Kidney (tissue), 22 donors: ENCODE measurements around the gene ZMYM1. TPM values are rescaled to one million over a fixed set of nuclear protein-coding genes. Genes with fewer than 3 reads are reported as not detected.

Source experiments
- DNase-seq, 5 donors: peaks; one replicate each; pipeline ENCODE4 v3.0.0-alpha.2; 2013 to 2020
- FAIRE-seq: peaks from 2 replicates; lab custom pipeline; 2012; peaks lifted over from hg19 to GRCh38; lab: Jason Lieb, UNC
- H3K27ac ChIP-seq, 2 donors: one replicate each; pipeline ENCODE4 v1.7.0; 2013; ENCODE audit warnings: low read depth in 2 of 2, low read length in 2 of 2, inconsistent platforms in 1 of 2
- H3K27me3 ChIP-seq: one replicate; pipeline ENCODE4 v1.7.1; 2013; ENCODE audit warnings: low read length, inconsistent platforms; ENCODE audit not compliant: control insufficient read depth, insufficient read depth
- H3K36me3 ChIP-seq, 3 donors: one replicate each; pipeline versions ENCODE4 v1.7.0 to v1.7.1; 2013; ENCODE audit warnings: low read length in 3 of 3, control low read depth in 1 of 3, inconsistent platforms in 1 of 3; ENCODE audit not compliant: insufficient read depth in 3 of 3, control insufficient read depth in 2 of 3
- H3K4me1 ChIP-seq, 3 donors: one replicate each; pipeline versions ENCODE4 v1.7.0 to v1.7.1; 2013; ENCODE audit warnings: low read length in 3 of 3, inconsistent platforms in 1 of 3, low read depth in 1 of 3; ENCODE audit not compliant: control insufficient read depth in 2 of 3, insufficient read depth in 2 of 3
- H3K4me3 ChIP-seq, 3 donors: one replicate each; pipeline versions ENCODE4 v1.7.0 to v1.8.1; 2013; ENCODE audit warnings: low read length in 3 of 3, control low read depth in 1 of 3, inconsistent platforms in 1 of 3
- H3K9ac ChIP-seq, 3 donors: one replicate each; pipeline versions ENCODE4 v1.7.0 to v1.7.1; 2013; ENCODE audit warnings: low read length in 3 of 3, control low read depth in 1 of 3, inconsistent platforms in 1 of 3
- H3K9me3 ChIP-seq, 3 donors: one replicate each; pipeline versions ENCODE4 v1.7.0 to v1.7.1; 2013; ENCODE audit warnings: low read length in 3 of 3, control low read depth in 1 of 3, inconsistent platforms in 1 of 3; ENCODE audit not compliant: control insufficient read depth in 2 of 3, insufficient read depth in 1 of 3
- CTCF ChIP-seq: IDR thresholded peaks from 3 replicates; pipeline ENCODE4 v1.5.1; 2012; ENCODE audit warnings: mild to moderate bottlenecking, moderate library complexity, borderline replicate concordance; ENCODE audit not compliant: insufficient read depth; ENCODE audit errors: extremely low read depth
- intact Hi-C: fragments of 100-400 bp; cut with DNase I; formaldehyde crosslinking; loops from one replicate; pipeline ENCODE4 v1.11.1; 2022
- long read RNA-seq, 10 donors: library from polyadenylated mRNA in 1 of 10; unstranded in 1 of 10; transcript quantifications; one replicate each; pipeline ENCODE4 v2.0.0 and lab custom pipeline, GENCODE V29; 2021 to 2026
- polyA plus RNA-seq: library from polyadenylated mRNA; stranded (reverse); fragments of 350-450 nt; fragmentation: Illumina TruSeq; extraction: RNeasy Lipid Tissue Mini Kit (QIAGEN cat#74804); gene quantifications from one replicate; pipeline ENCODE4 v1.2.3, GENCODE V29; 2014; ENCODE audit warnings: low read depth, low replicate concordance; ENCODE audit not compliant: insufficient read depth
- total RNA-seq: library from RNA; stranded (reverse); fragmentation: NEBNext Ultra II Directional; extraction: Animal tissue kit (Norgen Biotek cat#: 25700); gene quantifications from one replicate; pipeline ENCODE4 v1.2.1, GENCODE V29; 2021
- donor health status: control.
- donor health status: control.
- donor health status: control.
- donor health status: control.
- donor health status: control.
- donor health status: DM: yes; HTN: yes; CAD: no.
- donor health status: Normal renal cell carcinoma (clear cell type).

The ZMYM1 gene
- total RNA-seq (18.9 TPM), polyA plus RNA-seq (2.9 TPM)
- long read RNA-seq, donor 1: 0 reads
- long read RNA-seq, donor 2, full-length matches to known transcripts: 2 of 2 reads
- long read RNA-seq, donor 2, partial matches to known transcripts: 0 of 2 reads
- long read RNA-seq, donor 2, other reads (novel, unspliced or antisense): 0 of 2 reads
- long read RNA-seq, donor 3, full-length matches to known transcripts: 1 of 1 reads
- long read RNA-seq, donor 3, partial matches to known transcripts: 0 of 1 reads
- long read RNA-seq, donor 3, other reads (novel, unspliced or antisense): 0 of 1 reads
- long read RNA-seq, donor 4: 0 reads
- long read RNA-seq, donor 5: 0 reads
- long read RNA-seq, donor 6: 0 reads
- long read RNA-seq, donor 7, full-length matches to known transcripts: 1 of 6 reads
- long read RNA-seq, donor 7, partial matches to known transcripts: 0 of 6 reads
- long read RNA-seq, donor 7, other reads (novel, unspliced or antisense): 5 of 6 reads
- long read RNA-seq, donor 8: 0 reads
- long read RNA-seq, donor 9: 0 reads
- long read RNA-seq, donor 10: 0 reads

- Histone ChIP-seq H3K4me1 (peaks cover 0 to 7% (median 4%) of the 10 kb centered on the region in 3 donors), H3K4me3 (peak within 1 kb of the TSS; percentile 79 to 94 (median 91)), H3K9me3 (no peaks in the 10 kb centered on the region), H3K36me3 (no peaks in the 10 kb centered on the region), H3K27ac (peak within 1 kb of the TSS; percentile 84 to 93), H3K27me3 (no peaks in the 10 kb centered on the region), H3K9ac (peak within 1 kb of the TSS; percentile 79 to 92 (median 79))
- FAIRE-seq: no peak
- no peak for TF ChIP-seq CTCF
- intact Hi-C loops: no loop called here
- DNase-seq: peak; percentile 94 to 97 (median 95)
Measured at GRCh38 chr1:35079003-35079930, at the start of gene ZMYM1. ZMYM1 (plus strand) TSS chr1:35079385; CDS start chr1:35093988, 14,603 bp downstream.

GRCh38 chr1:35029761-35030160 lies 49.4 kb upstream of the ZMYM1 start:
- peak overlapping the region in 1 of 3 donors; percentile 100 for H3K9ac ChIP-seq
- H3K27ac ChIP-seq: no peak overlapping the region

GRCh38 chr1:35030338-35030737 lies 48.8 kb upstream of the ZMYM1 start:
- Histone ChIP-seq H3K27me3 (no peaks in the 10 kb centered on the region), H3K27ac (no peak overlapping the region), H3K9me3 (peaks cover 0 to 8% (median 0%) of the 10 kb centered on the region in 3 donors), H3K4me3 (peak overlapping the region; percentile 98 to 100 (median 99)), H3K4me1 (peaks cover 0 to 3% (median 0%) of the 10 kb centered on the region in 3 donors), H3K36me3 (peaks cover 0 to 7% (median 0%) of the 10 kb centered on the region in 3 donors), H3K9ac (peak overlapping the region in 1 of 3 donors; percentile 100)
- no peak for FAIRE-seq
- intact Hi-C loops: no loop called here
- DNase-seq: no peak
- no peak for TF ChIP-seq CTCF

More at GRCh38 chr1:35029761-35030160, 49.4 kb upstream of the ZMYM1 start:
- H3K36me3 ChIP-seq: peaks cover 0 to 7% (median 0%) of the 10 kb centered on the region in 3 donors
- H3K4me1 ChIP-seq: peaks cover 0 to 3% (median 0%) of the 10 kb centered on the region in 3 donors
- no peaks in the 10 kb centered on the region for H3K27me3 ChIP-seq
- FAIRE-seq (no peak), DNase-seq (no peak)
- peak overlapping the region in 2 of 3 donors; percentile 20 to 100 for H3K4me3 ChIP-seq
- intact Hi-C loops: no loop called here
- H3K9me3 ChIP-seq: peaks cover 0 to 8% (median 0%) of the 10 kb centered on the region in 3 donors
- no peak for TF ChIP-seq CTCF
